ENCODE data around the gene TMEM100. TPM values are rescaled to one million over a fixed set of nuclear protein-coding genes. Genes with fewer than 3 reads are reported as not detected.

Gene TMEM100
- total and polyA plus RNA-seq, 2 donors (not counting 1 experiment from before 2014, with no cell fraction given) = not detected

- H3K36me3 ChIP-seq (replicated peaks in 1 of 2; ENCODE audit: control extremely low read depth in 1 of 2, control insufficient read depth in 1 of 2, extremely low read depth in 1 of 2, insufficient read depth in 2 of 2, low read length in 1 of 2) = no peaks in the 10 kb centered on the region
- POLR2A ChIA-PET = no interaction called here
- no peaks in the 10 kb centered on the region for H4K20me1 ChIP-seq (ENCODE audit: control insufficient read depth, insufficient read depth, low read length, poor library complexity, severe bottlenecking)
- ATAC-seq (ENCODE audit: low read depth) = no peak
- H3K4me2 ChIP-seq (replicated peaks; ENCODE audit: low read depth, low read length, poor library complexity, severe bottlenecking) = no peak overlapping the region
- H2AFZ ChIP-seq (ENCODE audit: insufficient read depth, low read depth, low read length, poor library complexity, severe bottlenecking) = no peak overlapping the region
- no peak overlapping the region for H3K27ac ChIP-seq (ENCODE audit: low read length in 2 of 2)
- intact Hi-C loops (cut with micrococcal nuclease) = no loop called here
- no peak for DNase-seq
- H3K4me1 Mint-ChIP-seq = peaks cover 3% of the 10 kb centered on the region
- TF ChIP-seq EZH2 (IDR thresholded peaks at IDR 0.05; ENCODE audit: borderline replicate concordance, insufficient read depth, low read depth, low read length, poor library complexity, severe bottlenecking) = no peak
- no peak overlapping the region for H3K27ac Mint-ChIP-seq
- no peaks in the 10 kb centered on the region for H3K79me2 ChIP-seq (ENCODE audit: control insufficient read depth, insufficient read depth, low read length)
- H3K9me3 Mint-ChIP-seq (ENCODE audit: insufficient read depth) = no peaks in the 10 kb centered on the region
- H3K4me3 ChIP-seq (ENCODE audit: control extremely low read depth in 1 of 5, extremely low read depth in 1 of 5, insufficient read depth in 1 of 5, low read depth in 2 of 5, low read length in 4 of 5) = no peak overlapping the region
- H3K4me3 Mint-ChIP-seq = no peak overlapping the region
- CTCF ChIA-PET = interaction anchor here (1.5 kb wide), 1 partner anchor 9 kb away, joined by 3 read pairs; no protein-coding TSS in a partner anchor
- 100% methylated on average over 4 of the region's 6 CpGs for WGBS (ENCODE audit: insufficient coverage)
- no peaks in the 10 kb centered on the region for H3K9me3 ChIP-seq (ENCODE audit: control extremely low read depth in 1 of 3, control insufficient read depth in 2 of 3, insufficient read depth in 1 of 3, low read length in 2 of 3)
- no peaks in the 10 kb centered on the region for H3K27me3 ChIP-seq (replicated peaks in 1 of 4; ENCODE audit: control extremely low read depth in 1 of 4, control insufficient read depth in 3 of 4, insufficient read depth in 4 of 4, low read length in 3 of 4)
- no peak overlapping the region for H3K9ac ChIP-seq (ENCODE audit: low read length)
- H3K4me1 ChIP-seq (ENCODE audit: control insufficient read depth in 2 of 2, insufficient read depth in 2 of 2, low read length in 2 of 2) = no peaks in the 10 kb centered on the region
- no peaks in the 10 kb centered on the region for H3K27me3 Mint-ChIP-seq
These were observed 39.6 kb upstream of the TMEM100 start for GRCh38 chr17:55762086-55762858.

- H3K79me2 ChIP-seq (ENCODE audit: control insufficient read depth, insufficient read depth, low read length) = no peaks in the 10 kb centered on the region
- no peak overlapping the region for H3K4me3 ChIP-seq (ENCODE audit: control extremely low read depth in 1 of 5, extremely low read depth in 1 of 5, insufficient read depth in 1 of 5, low read depth in 2 of 5, low read length in 4 of 5)
- H3K4me2 ChIP-seq (replicated peaks; ENCODE audit: low read depth, low read length, poor library complexity, severe bottlenecking) = no peak overlapping the region
- H3K27me3 Mint-ChIP-seq = no peaks in the 10 kb centered on the region
- H3K27ac ChIP-seq (ENCODE audit: low read length in 2 of 2) = no peak overlapping the region
- H3K9ac ChIP-seq (ENCODE audit: low read length) = no peak overlapping the region
- H3K36me3 ChIP-seq (replicated peaks in 1 of 2; ENCODE audit: control extremely low read depth in 1 of 2, control insufficient read depth in 1 of 2, extremely low read depth in 1 of 2, insufficient read depth in 2 of 2, low read length in 1 of 2) = no peaks in the 10 kb centered on the region
- H3K4me1 Mint-ChIP-seq = peaks cover 3% of the 10 kb centered on the region
- 100% methylated on average over 1 of the region's 3 CpGs for WGBS (ENCODE audit: insufficient coverage)
- TF ChIP-seq EZH2 (IDR thresholded peaks at IDR 0.05; ENCODE audit: borderline replicate concordance, insufficient read depth, low read depth, low read length, poor library complexity, severe bottlenecking) (no peak), CTCF (IDR thresholded peaks at IDR 0.05) (no peak)
- intact Hi-C loops (cut with micrococcal nuclease) = no loop called here
- no peak overlapping the region for H3K4me3 Mint-ChIP-seq
- H3K27me3 ChIP-seq (replicated peaks in 1 of 4; ENCODE audit: control extremely low read depth in 1 of 4, control insufficient read depth in 3 of 4, insufficient read depth in 4 of 4, low read length in 3 of 4) = no peaks in the 10 kb centered on the region
- POLR2A ChIA-PET = no interaction called here
- DNase-seq (no peak), ATAC-seq (ENCODE audit: low read depth) (no peak)
- no peaks in the 10 kb centered on the region for H3K9me3 Mint-ChIP-seq (ENCODE audit: insufficient read depth)
- no peak overlapping the region for H2AFZ ChIP-seq (ENCODE audit: insufficient read depth, low read depth, low read length, poor library complexity, severe bottlenecking)
- H4K20me1 ChIP-seq (ENCODE audit: control insufficient read depth, insufficient read depth, low read length, poor library complexity, severe bottlenecking) = no peaks in the 10 kb centered on the region
- CTCF ChIA-PET = interaction anchor here (0.6 to 1.3 kb wide), 2 partner anchors 10 to 43 kb away, joined by 3 read pairs; no protein-coding TSS in a partner anchor
- no peaks in the 10 kb centered on the region for H3K4me1 ChIP-seq (ENCODE audit: control insufficient read depth in 2 of 2, insufficient read depth in 2 of 2, low read length in 2 of 2)
- no peaks in the 10 kb centered on the region for H3K9me3 ChIP-seq (ENCODE audit: control extremely low read depth in 1 of 3, control insufficient read depth in 2 of 3, insufficient read depth in 1 of 3, low read length in 2 of 3)
- no peak overlapping the region for H3K27ac Mint-ChIP-seq
These were observed 38.1 kb upstream of the TMEM100 start for GRCh38 chr17:55760643-55761355.

All from B cell (primary cell).